HG03135 (cell line): ENCODE measurements around the gene NFE2L1.
"Not testable (repeated sequence)": the region's sequence is repeated elsewhere in the genome, so short reads cannot be mapped to it uniquely, and the experiment has no call there.

Experiments used
- ATAC-seq: cut with Tn5 transposase; IDR thresholded peaks from one replicate; pipeline ENCODE4 v1.9.1; 2021; ENCODE audit warnings: mild to moderate bottlenecking, moderate library complexity; ENCODE audit not compliant: unreplicated experiment

Gene NFE2L1, protein sequence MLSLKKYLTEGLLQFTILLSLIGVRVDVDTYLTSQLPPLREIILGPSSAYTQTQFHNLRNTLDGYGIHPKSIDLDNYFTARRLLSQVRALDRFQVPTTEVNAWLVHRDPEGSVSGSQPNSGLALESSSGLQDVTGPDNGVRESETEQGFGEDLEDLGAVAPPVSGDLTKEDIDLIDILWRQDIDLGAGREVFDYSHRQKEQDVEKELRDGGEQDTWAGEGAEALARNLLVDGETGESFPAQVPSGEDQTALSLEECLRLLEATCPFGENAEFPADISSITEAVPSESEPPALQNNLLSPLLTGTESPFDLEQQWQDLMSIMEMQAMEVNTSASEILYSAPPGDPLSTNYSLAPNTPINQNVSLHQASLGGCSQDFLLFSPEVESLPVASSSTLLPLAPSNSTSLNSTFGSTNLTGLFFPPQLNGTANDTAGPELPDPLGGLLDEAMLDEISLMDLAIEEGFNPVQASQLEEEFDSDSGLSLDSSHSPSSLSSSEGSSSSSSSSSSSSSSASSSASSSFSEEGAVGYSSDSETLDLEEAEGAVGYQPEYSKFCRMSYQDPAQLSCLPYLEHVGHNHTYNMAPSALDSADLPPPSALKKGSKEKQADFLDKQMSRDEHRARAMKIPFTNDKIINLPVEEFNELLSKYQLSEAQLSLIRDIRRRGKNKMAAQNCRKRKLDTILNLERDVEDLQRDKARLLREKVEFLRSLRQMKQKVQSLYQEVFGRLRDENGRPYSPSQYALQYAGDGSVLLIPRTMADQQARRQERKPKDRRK

DNA sequence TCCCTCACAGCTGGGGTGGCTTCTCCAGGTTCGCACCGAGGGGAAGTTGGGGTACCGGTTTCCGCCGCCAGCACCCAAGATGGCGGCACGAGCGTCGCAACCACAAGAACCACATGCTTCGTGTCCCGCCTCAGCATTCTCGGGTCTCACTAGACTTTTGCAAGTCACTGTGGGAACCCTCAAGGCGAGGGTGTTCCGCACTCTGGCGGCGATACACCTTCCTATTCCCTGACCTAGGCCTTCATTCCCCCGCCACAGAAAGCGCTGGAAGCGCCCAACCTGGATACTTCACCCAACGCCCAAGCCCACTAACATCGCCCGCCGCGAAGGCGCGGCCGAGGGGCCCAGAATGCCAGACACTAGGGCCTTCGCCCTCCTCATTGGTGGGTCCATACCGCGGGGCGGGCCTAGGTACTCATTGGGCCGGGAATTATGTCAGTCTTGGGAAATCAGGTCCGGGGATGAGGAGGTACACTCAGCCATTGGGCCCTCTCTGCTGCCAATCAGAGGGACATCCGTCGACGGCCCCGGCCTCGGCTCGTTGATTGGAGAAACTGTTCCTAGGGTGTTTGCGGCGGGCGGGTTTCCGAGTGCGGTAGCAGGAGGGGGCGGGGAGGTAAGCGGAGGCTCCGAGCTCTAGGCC lies at the start of gene NFE2L1:
Gene NFE2L1, plus strand, starts transcription at position 619 of the 643 bp plus-strand sequence. CDS start 2,760 bp downstream, outside the sequence.
- peak; percentile 87 for ATAC-seq

DNA sequence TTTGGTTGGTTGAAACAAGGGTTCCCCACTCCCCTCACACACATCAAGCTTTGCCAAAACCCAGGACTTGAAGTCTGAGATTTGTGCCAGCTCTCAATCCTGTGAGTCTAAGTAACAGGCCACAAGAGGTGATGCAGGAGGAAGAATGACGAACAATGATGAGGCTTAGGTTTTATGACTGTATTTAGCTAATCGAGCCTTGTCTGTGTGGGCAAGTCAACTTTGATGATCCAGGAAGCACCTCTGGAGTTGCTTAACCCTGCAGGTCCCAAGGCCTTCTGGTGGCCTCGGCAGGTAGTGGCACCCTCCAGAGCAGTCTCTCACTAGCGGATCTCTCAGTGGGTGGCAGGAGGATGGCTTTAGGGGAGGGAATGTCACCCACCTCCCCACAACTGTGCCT lies 48.6 kb upstream of the NFE2L1 start:
- ATAC-seq = no peak

DNA sequence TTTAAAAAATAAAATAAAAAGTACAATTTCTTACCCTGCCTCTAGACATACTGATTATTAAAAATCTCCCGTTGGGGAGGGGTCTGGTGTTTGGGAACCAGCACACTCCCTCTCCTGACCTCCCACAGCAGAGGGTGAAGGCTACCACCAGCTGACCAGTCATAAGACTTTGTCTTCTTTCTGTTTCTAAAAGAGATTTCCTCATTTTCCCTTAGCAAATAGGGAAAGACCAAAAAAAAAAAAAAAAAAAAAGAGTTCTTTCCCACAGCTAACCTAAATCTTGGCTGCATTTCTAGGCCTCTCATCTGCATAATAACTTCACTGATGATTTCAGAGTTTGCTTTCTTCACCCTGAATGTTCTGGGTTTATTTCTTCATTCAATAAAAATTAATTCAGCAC lies 47.0 kb upstream of the NFE2L1 start:
- no peak for ATAC-seq

GRCh38 chr17:48001657-48002056 lies 46.5 kb upstream of the NFE2L1 start:
- not testable (repeated sequence) for ATAC-seq

DNA sequence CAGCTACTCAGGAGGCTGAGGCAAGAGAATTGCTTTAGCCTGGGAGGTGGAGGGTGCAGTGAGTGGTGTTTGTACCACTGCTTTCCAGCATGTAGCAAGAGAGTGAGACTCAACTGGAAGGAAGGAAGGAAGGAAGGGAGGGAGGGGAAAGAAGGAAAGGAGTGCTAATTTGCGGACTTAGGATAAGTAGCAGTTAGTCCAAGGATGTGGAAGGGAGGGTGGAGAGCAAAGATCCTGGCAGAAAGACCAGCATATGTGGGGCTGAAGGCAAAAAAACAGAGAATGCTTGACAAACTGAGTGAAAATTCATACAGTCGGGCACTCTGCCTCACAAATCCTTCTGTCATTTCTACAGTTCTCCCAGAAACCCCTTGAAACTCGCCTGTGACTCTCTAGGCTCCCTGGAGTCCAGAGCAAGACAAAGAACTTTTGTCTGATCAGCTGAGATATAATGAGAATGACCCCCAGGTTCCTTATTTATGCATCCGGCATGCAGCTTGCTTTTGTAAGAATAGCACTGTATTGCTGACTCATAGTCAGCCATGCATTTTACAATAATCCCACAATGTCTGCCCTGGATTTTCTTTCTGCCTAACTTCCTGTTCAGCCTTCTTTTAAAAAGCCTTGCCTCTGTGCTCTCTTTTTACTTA lies 45.8 kb upstream of the NFE2L1 start:
- no peak for ATAC-seq

GRCh38 chr17:48002916-48003416 lies 45.2 kb upstream of the NFE2L1 start:
- no peak for ATAC-seq

GRCh38 chr17:48003417-48004151 lies 44.6 kb upstream of the NFE2L1 start:
- no peak for ATAC-seq

DNA sequence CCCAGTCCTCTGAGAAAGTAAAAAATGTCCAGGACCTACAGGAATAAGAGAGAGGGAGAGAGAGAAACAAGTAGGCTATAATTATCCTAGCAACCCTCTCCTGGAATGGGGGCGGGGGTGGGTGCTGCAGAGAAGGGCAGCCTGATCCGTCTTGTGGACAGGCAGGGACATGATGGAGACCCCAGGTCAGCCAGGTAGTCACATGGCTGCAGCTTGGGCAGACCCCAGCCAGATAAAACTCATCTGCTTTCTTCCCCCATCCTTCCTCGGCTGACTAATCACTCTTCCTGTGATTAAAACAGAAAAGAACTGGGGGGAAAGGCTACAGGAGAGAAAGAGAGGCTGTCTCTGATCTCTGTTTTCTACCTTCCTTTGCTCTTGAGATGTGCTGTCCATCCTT lies 43.2 kb upstream of the NFE2L1 start:
- no peak for ATAC-seq

GRCh38 chr17:48006936-48007709 lies 41.0 kb upstream of the NFE2L1 start:
- ATAC-seq = no peak

DNA sequence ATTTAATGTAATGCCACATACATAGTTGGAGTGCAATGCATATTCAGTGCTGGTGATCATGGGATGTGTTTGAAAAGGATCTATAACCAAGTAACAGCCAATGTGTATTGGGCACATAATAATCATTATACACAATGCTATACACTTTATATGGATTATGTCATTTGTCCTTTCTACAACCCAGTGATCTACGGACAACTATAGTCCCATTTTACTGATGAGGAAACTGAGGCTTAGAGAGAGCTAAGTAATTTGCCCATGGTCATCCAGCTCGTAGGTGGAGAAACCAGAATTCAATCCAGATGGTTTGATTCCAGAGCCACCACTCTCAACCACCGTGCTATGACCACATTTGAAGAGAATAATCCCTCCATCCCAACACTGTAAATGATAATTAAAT lies 38.0 kb upstream of the NFE2L1 start:
- ATAC-seq = no peak

DNA sequence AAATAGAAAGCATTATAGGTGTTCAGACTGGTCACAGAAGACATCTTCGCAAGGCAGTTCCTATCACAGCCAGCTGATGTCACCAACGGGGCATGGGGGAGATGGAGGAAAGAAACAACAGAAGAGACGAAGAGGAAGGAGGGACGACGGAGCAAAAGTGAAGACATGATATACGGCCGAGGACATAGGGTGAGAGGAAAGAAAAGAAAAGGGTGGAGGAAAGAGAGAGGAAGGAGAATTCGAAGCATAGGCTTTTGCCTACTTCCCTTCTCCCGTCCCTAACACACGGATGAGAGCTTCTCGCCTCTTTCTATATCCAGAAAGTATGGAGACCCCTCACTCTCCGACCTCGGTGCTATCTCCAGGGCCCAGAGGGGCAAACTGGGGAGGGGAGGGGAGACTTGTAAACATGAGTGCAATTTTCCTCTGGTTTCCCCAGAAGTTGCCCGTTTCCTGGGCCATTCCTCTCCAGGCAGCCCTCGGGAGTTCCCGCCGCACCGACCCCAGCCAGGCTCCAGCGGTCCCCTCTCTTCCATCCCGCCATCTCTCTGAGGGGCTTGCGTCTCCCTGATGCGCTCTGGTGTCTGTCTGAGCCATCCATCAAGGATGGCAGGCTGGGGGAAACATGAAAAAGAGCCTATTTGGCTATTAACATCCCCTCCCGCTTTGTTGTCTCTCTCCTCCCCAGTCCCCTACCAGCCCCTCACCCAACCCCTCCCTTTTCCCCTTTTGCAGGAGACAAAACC lies 36.6 kb upstream of the NFE2L1 start:
- ATAC-seq = no peak

DNA sequence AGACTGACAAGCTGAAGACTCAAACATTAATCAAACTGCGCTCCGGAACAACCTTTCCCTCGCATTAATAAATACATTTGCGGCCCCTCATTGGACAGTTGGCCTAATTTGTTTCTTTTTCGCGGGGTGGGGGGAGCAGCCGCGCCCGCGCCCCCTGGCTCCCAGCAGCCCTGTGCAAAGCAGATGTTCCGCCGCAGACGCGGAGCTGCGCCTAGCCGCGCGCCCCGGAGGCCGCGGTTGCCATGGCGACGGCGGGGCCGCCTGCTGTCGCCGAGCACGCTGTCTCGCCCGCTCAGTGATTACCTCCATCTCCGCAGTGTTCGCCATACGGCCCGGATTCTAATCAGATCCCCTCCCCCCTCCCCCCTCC lies 36.0 kb upstream of the NFE2L1 start:
- ATAC-seq = peak; percentile 65

DNA sequence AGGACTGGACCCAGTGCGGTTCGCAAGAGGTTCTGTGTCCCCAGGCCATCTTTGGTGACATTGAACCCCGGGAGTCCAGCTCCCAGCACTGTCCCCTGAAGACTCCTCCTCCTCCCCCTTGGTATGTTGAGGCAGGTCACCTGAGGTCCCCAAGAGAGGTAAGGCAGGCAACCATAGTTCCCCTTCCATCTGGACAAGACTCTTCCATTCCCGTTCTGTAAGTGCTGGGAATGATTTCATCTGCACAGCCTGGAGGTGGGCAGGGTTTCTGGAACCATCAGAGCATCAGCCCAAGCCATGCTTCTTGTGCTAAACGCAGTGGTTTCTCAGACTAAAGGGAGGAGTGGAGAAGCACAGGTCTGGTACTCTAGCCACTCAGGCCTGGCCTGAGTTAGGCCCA lies 35.5 kb upstream of the NFE2L1 start:
- ATAC-seq = no peak

DNA sequence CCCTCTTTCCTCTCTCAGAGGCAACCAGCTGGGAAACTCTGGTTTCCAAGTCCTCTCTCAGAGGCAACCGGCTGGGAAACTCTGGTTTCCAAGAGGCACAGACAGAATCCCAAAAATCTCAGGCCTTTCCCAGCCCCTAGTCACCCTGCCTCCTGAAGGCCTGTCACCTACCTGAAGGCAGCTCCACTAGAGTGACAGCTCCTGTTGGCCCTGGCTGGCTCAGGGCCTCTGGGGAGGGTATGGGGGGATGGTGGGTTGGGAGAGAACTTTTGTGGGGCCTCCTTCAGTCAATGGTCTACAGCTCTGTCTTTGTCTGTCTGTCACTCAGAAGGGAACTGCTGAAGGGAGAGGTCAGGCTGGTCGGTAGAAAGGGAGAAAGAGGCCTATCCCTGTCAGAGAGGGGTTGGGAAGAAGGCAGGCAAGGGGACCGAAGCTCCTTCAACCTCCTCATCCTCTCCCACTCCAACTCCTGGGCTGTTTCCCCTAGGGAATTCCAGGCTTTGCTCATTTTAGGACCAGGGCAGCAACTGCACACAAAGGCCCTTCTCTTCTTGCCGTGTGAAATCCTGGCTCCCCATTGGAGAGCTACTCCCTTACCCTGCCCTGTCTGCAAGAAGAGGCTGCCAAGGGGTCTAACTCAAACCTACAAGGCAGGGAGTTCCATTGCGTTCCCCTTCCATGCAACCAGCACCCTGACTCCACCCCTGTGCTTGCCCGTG lies 34.1 kb upstream of the NFE2L1 start:
- no peak for ATAC-seq

GRCh38 chr17:48014595-48015111 lies 33.5 kb upstream of the NFE2L1 start:
- ATAC-seq = no peak

- no peak for ATAC-seq
Observed at GRCh38 chr17:48016112-48016511, 32.0 kb upstream of the NFE2L1 start.

GRCh38 chr17:48017817-48018158 lies 30.4 kb upstream of the NFE2L1 start:
- ATAC-seq = peak; percentile 12

DNA sequence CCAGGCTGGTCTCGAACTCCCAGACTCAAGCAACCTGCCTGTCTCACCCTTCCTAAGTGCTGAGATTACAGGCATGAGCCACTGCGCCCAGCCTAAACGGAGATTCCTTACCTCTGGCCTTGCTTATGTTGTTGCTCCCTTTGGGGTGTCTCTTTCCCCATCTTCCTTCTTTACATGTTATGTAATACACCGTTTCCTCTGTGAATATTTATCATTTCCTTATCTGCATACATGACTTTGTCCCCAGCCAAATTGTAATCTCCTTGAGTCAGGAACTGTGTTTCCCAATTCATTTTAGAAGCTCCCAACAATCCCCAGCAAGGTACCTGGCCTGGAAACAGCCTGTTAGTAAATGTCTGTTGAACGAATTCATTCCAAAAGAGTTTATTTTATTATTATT lies 26.2 kb upstream of the NFE2L1 start:
- no peak for ATAC-seq
